ENCODE results near the gene TSPYL4. TPM values are rescaled to one million over a fixed set of nuclear protein-coding genes. Genes with fewer than 3 reads are reported as not detected.

The TSPYL4 gene
- total RNA-seq, 2 experiments from 2014 or later, result 19.2 to 19.4 TPM

DNA sequence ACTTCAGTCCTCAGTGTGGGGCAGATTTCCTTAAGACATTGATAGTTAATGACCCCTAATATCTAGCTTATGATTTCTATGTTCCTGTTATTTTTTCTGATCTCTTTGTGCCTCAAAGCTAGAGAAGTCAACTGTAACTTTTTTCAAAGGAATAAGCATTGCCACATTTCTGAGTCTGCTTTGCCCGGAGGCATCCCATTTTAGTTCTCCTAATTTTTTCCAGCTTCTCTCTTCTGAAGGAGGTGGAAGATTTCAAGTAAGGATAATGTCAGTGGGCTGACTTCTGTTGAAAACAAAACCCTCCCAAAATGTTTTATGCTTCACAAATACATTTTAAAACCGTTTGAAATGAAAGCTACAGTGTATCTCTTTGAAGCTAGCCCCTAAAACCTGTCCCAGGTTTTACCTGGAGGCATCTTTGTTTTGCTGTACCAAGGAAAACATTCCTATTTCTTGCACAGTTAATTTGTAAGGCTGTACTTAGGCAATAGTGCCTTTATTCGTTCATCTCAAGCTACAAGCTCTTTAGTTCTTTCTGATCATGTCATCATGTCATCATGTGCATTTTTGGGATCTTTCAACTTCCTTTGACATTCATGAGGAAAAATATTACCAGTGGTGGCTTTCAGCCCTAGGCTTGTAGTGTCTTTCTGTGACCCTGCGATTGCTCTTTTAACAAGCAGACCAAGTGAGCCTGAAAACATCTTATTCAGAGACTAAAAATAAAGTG, 45.7 kb downstream of the TSPYL4 start:
- Mint-ChIP-seq H3K4me3 (no peak overlapping the region), H3K36me3 (no peaks in the 10 kb centered on the region), H3K27ac (no peak overlapping the region), H3K4me1 (peaks cover 7% of the 10 kb centered on the region), H3K27me3 (no peaks in the 10 kb centered on the region), H3K9me3 (no peaks in the 10 kb centered on the region)
- POLR2A ChIA-PET, result no interaction called here
- DNase-seq (no peak), ATAC-seq (ENCODE audit: low read depth) (no peak)

DNA sequence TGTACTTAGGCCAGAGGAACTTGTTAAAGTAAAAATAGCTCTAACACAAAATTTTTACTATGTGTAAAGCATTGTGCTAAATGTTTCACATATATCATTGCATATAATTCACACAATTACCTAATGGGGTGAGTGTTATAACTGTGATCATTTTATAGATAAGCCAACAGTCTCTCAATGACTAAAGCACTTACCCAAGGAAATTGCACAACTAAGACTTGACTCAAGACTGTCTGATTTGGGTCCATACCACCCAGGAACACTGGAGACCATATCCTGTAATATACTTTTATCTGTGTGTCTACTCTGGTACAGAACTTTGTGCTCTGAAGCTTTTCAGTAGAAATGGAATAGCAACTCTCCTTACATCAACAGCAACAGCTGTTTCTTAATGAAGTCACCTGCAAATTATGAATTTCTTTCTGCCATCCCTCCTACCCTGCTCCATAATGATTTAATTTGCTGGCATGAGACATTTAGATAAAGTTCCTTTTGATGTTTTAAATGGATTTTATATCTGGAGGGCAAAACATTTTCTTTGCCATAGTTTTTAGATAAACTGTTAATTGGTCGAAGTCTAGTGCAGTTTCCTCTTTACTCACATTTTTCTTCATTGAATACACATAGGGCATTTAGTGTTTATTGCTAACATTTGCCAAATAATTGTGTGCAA, 47.5 kb downstream of the TSPYL4 start:
- ATAC-seq (ENCODE audit: low read depth), result no peak
- Mint-ChIP-seq H3K4me3 (no peak overlapping the region), H3K27ac (no peak overlapping the region), H3K9me3 (no peaks in the 10 kb centered on the region), H3K4me1 (peaks cover 7% of the 10 kb centered on the region), H3K27me3 (no peaks in the 10 kb centered on the region), H3K36me3 (no peaks in the 10 kb centered on the region)
- POLR2A ChIA-PET, result no interaction called here
- no peak for DNase-seq

DNA sequence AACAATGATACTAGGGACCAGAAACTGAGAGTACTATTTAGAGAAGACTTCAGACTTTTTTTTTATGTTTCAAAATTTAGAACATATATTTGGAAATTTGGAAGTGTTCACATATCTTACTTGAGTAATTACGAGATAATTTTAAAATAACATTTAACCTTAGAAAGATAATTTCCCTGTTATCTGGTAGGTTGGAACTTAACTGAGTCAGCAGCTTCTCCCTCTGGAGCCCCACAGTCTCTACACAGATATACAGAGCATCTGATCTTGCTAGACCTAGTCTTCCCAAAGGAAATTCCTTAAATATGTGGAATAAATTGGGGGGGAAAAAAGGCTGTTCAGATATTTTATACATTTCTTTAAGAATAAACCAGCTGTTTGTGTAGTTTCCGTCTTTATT, 48.6 kb downstream of the TSPYL4 start:
- H3K27ac Mint-ChIP-seq, result no peak overlapping the region
- POLR2A ChIA-PET, result no interaction called here
- no peak for ATAC-seq (ENCODE audit: low read depth)

DNA sequence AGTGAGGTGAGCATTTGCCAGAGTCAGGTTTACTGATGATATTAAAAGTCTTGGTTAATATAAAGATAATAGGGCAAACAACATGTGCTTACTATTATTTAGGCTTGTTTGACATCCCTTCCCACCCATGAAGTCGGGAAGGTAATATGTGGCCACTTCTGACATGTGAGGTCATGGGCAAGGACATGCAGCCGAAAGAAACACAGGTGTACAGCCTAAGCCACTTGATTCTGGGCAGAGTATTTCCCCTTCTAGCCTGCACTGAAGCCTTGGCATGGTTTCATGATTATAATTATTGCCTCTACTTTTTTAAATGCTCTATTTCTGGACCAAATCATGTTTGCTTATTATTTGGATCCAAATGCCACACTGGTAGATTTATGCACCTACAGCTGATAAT, 52.3 kb downstream of the TSPYL4 start:
- no peak overlapping the region for H3K27ac Mint-ChIP-seq
- H3K9me3 Mint-ChIP-seq, result no peaks in the 10 kb centered on the region
- no peaks in the 10 kb centered on the region for H3K27me3 Mint-ChIP-seq
- ATAC-seq (ENCODE audit: low read depth) (no peak), DNase-seq (no peak)
- peaks cover 5% of the 10 kb centered on the region for H3K4me1 Mint-ChIP-seq
- H3K36me3 Mint-ChIP-seq, result no peaks in the 10 kb centered on the region
- POLR2A ChIA-PET, result no interaction called here
- H3K4me3 Mint-ChIP-seq, result no peak overlapping the region

More for the DNA sequence above, 48.6 kb downstream of the TSPYL4 start:
- Mint-ChIP-seq H3K4me1 (peaks cover 7% of the 10 kb centered on the region), H3K9me3 (no peaks in the 10 kb centered on the region), H3K36me3 (no peaks in the 10 kb centered on the region), H3K27me3 (no peaks in the 10 kb centered on the region), H3K4me3 (no peak overlapping the region)
- no peak for DNase-seq

DNA sequence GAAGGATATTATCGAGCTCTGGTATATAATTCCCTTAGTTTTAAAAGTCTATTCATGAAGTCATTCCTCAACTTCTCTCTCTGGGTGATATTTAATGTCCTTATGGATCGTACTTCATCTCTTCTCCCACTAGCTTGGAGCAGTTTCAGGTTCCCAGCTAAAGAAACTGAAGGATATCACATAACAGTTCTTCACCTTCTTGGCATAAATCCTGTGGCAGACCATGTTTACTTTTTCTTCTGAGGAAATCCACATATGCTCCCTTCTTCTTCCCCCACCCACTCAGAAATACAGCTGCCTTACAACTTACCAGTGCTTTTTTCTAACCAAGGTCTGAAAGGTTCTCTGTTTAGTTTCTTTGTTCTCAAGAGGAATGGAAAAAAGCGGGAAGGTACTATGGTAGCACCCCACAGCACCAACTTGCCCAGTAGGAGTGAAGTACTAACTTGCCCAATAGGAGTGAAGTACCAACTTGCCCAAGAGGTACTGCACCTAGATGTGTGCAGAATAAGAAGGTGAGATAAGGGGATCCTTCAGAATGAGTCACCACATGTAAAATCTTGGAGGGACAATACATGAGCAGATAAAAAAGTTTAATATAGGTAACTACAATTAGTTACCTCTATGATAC, 53.1 kb downstream of the TSPYL4 start:
- no peaks in the 10 kb centered on the region for H3K36me3 Mint-ChIP-seq
- H3K9me3 Mint-ChIP-seq, result no peaks in the 10 kb centered on the region
- H3K27ac Mint-ChIP-seq, result no peak overlapping the region
- POLR2A ChIA-PET, result interaction anchor here (0.6 kb wide), 1 partner anchor 120 kb away, joined by 3 read pairs; no protein-coding TSS in a partner anchor
- no peaks in the 10 kb centered on the region for H3K27me3 Mint-ChIP-seq
- H3K4me3 Mint-ChIP-seq, result no peak overlapping the region
- DNase-seq (no peak), ATAC-seq (ENCODE audit: low read depth) (no peak)
- peaks cover 1% of the 10 kb centered on the region for H3K4me1 Mint-ChIP-seq

Other genes with a start within 250 kb of the TSPYL4 start
- under 1 TPM; 0.03 to 0.06 TPM for gene FRK, start 193.2 kb downstream of the TSPYL4 start, total RNA-seq
- gene NT5DC1, start 153.2 kb downstream of the TSPYL4 start, total RNA-seq, result 10 to 100 TPM; 31.5 to 36.3 TPM
- gene COL10A1, start 127.9 kb downstream of the TSPYL4 start, total RNA-seq, result not detected
- gene TSPYL1, start 25.9 kb upstream of the TSPYL4 start, total RNA-seq, result 10 to 100 TPM; 59.9 to 66.8 TPM
- gene DSE, start 116.9 kb upstream of the TSPYL4 start, total RNA-seq, result 1 to 10 TPM; 3.9 to 4.1 TPM
- gene CALHM6, start 207.3 kb upstream of the TSPYL4 start, total RNA-seq, result 10 to 100 TPM; 23.2 to 26.7 TPM

Data from activated naive CD8-positive, alpha-beta T cell treated with anti-CD3 and anti-CD28 coated beads, Interleukin-2, amount 10 ng/mL, durations not matched to agents 7 days and 5 days (primary cell).